NCI-H510A treated with DMSO at 0.1 percent for 48 hours (cell line): ENCODE measurements around the gene GSAP.
"Not testable (repeated sequence)": the region's sequence is repeated elsewhere in the genome, so short reads cannot be mapped to it uniquely, and the experiment has no call there.

ENCODE experiments used
- DNase-seq: peaks from one replicate; lab custom pipeline; 2025; lab: John Stamatoyannopoulos, UW

GSAP gene

DNA sequence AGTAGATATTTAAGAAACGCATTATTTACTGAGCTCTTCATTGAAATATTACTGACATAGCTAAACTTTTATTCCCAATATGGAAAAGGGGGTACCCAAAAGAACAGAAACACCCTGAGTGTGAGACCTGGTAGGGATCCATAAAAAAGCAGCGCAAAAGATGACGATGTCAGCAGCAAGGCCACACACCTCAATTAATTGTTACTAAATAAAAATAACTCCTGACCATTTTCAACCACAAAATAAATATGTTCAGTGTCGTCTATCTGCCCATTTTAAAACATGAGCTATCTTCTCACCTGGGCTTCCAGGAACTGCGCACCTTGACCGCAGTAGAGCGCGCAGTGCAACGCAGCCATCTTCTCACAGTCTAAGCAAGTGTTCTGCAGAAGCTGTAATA, 61.2 kb downstream of the GSAP start:
- no peak for DNase-seq

DNA sequence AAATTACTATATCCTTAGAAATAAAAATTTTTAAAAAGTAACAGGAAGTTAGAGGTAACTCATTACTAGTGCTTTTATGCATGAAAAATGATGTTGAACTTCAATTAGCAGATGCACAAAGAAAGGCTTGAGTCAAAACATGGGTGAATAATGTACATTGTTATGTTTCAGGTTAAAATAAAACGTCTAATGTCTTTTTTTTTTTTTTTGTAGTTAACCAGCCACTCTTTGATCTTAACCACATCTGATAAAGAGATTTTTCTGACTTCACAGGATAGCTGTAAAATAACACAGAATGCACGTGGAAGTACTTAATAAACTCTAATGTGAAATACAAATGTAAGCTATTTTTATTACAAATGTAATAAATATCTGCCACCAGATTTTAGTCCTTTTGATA, 61.7 kb downstream of the GSAP start:
- DNase-seq: no peak

DNA sequence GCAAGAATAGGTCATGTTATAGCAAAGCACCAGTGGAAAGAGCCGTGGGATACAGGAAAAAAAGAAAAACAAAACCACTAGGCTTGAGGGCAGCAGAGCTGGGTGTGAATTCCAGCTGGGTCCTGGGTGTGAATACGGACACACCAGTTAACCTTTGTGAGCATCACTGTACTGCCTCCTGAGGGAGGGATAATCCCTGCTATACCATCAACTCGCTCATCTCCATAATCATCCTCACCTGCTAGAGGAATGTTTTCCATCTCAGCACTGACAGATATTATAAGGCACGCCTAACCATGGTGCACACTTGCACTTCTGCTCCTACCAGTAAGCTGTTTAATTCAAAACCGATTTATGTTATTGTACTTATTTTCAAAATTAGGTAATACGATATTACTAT, 62.2 kb downstream of the GSAP start:
- DNase-seq: no peak

GRCh38 chr7:77353407-77353721, 62.8 kb downstream of the GSAP start:
- no peak for DNase-seq

- DNase-seq: no peak
Observed at GRCh38 chr7:77352665-77353406, 63.3 kb downstream of the GSAP start.

DNA sequence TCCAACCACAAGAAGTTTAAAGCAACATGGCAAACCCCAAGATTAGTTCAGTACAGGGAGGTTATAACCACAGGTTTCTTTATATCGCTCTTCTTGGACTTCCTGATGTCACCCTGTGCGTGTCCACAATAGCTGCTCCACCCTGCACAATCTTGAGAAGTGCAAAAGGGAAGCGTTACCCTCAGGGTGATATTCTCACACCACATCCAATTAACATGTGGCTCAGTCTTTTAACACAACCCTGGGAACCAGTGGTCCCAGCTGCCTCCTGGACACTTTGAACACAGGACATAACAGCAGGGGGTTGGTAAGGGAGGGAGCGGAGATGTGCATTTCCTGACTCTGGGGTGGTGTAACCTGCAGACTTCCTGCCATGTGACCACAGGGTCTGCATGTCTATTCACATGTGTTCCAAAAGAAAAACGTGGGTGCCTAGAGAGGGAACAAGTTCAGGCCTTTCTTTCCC, 64.6 kb downstream of the GSAP start:
- DNase-seq: no peak

DNA sequence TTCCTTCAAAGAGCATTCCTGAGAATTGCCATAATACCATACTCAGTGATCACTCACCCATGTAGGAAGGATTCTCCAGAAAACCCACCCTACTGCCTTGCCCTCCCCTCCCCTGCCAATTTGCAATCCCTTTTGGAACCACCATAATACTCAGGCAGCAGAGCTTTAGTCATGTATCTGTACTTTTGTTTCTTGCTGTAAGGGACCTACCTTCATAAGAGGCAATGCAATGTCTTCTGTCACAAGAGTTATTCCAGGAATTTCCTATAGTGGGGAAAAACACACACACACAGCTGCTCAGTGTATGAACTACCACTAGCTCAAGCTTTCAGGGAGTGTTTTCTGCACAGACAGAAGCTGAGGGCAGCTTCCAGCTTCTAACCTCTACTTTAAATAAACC, 67.0 kb downstream of the GSAP start:
- DNase-seq: no peak

- no peak for DNase-seq
Observed at GRCh38 chr7:77348371-77348813, 67.8 kb downstream of the GSAP start.

GRCh38 chr7:77346441-77346840, 69.7 kb downstream of the GSAP start:
- no peak for DNase-seq

DNA sequence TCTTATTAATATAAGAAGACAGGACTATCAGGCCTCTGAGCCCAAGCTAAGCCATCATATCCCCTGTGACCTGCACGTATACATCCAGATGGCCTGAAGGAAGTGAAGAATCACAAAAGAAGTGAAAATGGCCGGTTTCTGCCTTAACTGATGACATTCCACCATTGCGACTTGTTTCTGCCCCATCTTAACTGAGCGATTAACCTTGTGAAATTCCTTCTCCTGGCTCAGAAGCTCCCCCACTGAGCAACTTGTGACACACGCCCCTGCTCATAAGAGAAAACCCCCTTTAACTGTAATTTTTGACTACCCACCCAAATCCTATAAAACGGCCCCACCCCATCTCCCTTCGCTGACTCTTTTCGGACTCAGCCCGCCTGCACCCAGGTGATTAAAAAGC, 70.7 kb downstream of the GSAP start:
- DNase-seq: not testable (repeated sequence)

GRCh38 chr7:77339726-77340125, 76.4 kb downstream of the GSAP start:
- no peak for DNase-seq

DNA sequence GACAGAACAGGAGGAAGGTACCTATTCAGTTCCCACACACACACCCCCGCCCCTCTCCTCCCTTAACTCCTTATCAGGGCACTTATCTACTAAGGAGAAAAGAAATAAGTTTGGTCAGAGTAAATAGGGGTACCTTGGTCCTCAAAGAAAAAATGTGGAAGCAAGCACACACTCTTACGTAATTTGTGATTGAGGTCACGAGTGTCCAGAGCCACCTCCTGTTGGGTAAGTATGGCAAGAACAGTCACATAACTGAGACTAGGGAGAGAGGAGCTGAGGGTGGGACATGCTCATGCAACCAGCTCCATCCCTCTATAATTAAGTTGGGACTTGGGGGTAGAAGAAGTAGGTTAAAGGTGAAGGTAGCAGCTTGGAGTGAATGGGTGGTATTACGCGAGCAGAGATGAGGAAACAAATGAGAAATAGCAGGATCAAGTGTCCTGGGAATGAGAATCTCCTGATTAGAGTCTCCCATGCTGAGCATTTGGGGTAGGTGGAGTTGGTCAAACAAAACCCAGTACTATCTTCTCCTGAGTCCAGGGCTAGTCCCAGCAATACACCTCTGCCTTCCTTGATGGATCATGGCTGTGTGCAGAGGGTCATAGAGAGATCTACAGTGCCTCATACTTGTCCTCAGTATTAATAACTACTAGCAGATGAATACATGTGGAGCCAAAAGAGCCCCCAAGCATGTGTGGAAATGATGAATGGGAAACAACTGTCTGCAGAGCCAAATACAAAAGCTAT, 77.1 kb downstream of the GSAP start:
- DNase-seq: no peak

DNA sequence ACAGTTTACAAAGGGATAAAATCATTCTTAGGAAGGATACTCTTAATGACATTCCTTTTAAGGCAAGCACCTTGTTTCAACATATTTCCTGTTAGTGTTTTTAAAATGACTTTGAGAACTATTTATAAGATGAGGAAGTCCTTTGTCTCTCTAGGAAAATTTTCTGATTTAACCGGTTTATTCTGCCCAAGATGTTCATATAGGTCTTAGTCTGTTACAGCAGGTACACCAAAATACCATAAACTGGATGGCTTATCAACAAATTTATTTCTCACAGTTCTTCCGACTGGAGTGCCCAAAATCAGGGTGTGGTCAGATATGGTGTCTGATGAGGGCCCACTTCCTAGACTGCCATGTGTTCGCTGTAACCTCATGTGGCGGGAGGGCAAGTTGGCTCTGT, 77.9 kb downstream of the GSAP start:
- no peak for DNase-seq

- no peak for DNase-seq
Observed at GRCh38 chr7:77337456-77337990, 78.6 kb downstream of the GSAP start.

- DNase-seq: no peak
Observed at GRCh38 chr7:77335581-77335980, 80.6 kb downstream of the GSAP start.

- DNase-seq: not testable (repeated sequence)
Observed at GRCh38 chr7:77334039-77334438, 82.1 kb downstream of the GSAP start.

DNA sequence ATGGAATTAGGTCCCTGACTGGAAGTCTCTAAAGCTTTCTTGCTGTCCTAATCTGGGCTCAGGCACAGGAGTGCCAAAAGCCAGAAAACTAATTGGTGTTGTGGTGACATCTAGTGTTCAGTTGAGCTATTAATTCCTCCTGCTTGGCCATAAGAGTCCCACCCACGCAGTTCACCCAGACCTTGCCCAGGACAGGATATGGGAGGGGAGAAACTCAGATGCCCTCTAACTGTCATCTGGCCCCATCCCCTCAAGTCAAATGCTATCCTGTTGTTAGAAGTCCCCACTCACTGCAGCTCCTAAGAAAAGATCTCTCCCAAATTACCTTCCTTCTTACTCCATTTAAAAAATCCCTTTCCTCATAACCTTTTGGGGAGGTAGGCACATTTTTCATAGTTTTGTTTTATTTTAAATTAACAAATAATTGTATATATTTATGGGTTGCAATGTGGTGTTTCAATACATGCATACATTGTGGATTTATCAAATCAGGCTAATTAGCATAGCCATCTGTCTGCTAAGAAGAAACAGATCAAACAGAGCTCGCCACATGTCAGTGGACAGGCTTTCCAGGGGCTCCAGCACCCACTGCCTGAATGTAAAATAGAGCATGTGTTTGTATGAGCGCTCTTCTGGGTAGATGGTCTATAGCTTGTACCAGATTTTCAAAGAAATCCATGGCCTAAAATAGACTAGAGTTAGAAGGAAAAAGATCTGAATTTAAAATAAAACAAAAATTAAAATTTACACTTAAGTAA, 84.0 kb downstream of the GSAP start:
- peak; percentile 52 for DNase-seq

GRCh38 chr7:77330169-77330882, 85.8 kb downstream of the GSAP start:
- DNase-seq: no peak

- no peak for DNase-seq
Observed at GRCh38 chr7:77329466-77330168, 86.5 kb downstream of the GSAP start.

- DNase-seq: no peak
Observed at GRCh38 chr7:77328669-77329068, 87.5 kb downstream of the GSAP start.

GRCh38 chr7:77327932-77328628, 88.1 kb downstream of the GSAP start:
- no peak for DNase-seq
